GM18517 (cell line): ENCODE measurements around the gene AFP.

Experiments
- ATAC-seq: cut with Tn5 transposase; IDR thresholded peaks from one replicate; pipeline ENCODE4 v1.9.1; 2021; ENCODE audit warnings: mild to moderate bottlenecking, moderate library complexity; ENCODE audit not compliant: unreplicated experiment

Gene AFP

GRCh38 chr4:73436674-73437557 lies 895 bp downstream of the AFP start:
- no peak for ATAC-seq

DNA sequence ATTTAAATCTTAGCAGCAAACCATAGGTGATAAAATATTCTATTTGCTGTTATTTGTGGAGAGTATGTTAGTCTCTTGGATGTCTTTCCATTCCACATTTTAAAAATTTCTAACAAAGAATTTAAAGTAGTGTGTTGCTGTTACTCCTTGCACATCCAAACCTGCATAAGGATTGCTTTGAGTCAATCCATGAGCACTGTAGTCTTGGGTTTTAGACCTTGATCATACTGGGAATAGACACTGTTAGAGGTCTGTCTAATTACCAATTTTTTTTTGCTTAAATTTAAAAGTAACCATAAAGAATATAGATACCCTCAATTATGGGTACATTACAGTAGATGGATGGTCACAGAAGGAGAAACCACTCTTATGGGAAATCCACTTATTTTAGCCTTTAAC lies 1.5 kb downstream of the AFP start:
- ATAC-seq = no peak

- ATAC-seq = no peak
Observed at GRCh38 chr4:73438048-73438447, 2.0 kb downstream of the AFP start.

DNA sequence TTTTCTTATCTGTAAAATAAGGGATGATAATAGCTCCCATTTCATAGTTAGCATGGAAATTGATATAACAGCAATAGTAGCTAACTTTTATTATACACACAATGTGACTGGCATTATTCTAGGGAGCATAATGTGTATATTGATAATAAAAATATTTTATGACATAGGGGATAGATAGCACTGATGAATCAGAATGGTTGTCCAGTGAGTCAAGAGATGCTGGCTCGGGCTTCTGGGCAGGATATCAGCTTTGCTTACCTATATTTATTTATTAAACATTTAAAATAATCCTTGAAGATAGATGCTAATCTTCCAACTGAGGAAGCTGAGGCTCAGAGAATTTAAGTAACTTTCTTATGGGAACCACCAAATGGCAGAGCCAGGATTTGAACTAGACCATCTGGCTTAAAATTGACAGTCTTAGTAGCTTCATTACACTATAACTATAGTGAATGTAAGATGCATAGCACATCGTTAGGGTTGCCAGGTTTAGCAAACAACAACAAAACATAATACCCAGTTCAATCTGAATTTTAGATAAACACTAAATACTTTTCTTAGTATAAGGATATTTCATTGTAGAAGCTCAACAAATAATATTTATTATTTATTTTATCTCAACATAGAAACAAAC lies 2.7 kb downstream of the AFP start:
- ATAC-seq = no peak

DNA sequence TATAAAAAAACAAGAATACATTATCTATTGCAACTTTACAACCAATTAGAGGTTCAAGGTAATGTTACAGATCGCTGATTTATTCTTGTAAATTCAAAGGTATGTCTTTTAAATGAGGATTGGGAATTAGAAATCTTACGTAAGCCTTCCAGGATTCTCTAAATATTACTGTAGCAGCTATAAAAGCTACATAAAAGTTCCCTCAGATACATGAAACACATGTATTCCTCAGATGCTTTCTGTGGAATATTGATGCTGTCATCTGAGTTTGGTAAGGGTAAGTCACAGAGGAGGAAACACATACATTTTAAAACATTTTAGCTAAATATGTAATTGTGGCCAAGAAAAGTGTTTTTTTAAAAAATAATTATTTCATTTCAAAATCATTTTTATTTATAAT lies 3.4 kb downstream of the AFP start:
- ATAC-seq = no peak

DNA sequence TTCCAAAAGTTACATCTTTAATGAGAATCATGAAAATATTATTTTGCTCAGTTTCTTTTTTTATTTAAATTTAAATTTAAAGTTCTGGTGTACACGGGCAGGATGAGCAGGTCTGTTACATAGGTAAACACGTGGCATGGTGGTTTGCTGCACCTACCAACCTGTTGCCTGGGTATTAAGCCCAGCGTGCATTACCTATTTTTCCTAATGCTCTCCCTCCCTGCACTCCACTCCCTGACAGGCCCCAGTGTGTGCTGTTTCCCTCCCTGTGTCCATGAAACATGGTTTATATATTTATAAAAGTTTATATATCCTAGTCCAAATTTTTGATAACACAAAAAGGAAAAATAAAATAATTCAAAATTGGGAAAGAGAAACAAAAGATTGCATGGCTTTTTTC lies 4.0 kb downstream of the AFP start:
- no peak for ATAC-seq

DNA sequence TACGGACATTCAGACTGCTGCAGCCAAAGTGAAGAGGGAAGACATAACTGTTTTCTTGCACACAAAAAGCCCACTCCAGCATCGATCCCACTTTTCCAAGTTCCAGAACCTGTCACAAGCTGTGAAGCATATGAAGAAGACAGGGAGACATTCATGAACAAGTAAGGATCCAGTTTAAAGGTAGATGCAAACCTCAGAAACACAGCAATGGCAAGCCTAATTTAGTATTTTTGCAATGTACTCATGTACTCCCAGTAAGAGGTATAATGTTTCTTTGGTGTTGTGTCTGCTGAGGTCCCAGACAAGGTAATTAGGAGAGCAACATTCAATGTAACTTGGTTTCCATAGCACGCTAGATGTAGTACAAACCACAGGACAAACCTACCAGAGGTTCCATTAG lies 4.6 kb downstream of the AFP start:
- no peak for ATAC-seq

DNA sequence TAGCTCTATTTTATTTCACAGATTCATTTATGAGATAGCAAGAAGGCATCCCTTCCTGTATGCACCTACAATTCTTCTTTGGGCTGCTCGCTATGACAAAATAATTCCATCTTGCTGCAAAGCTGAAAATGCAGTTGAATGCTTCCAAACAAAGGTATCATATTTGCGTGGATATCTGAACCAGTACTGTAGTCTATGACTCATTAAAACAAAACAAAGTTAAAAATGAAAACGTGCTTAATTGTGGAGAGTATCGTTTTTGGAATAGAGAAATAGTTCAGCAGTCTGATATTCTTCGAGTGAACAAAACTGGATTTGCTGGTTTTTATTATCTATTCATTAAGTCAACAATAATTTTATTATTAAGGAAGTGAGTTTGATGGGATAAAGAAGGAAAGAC lies 6.3 kb downstream of the AFP start:
- ATAC-seq = no peak

DNA sequence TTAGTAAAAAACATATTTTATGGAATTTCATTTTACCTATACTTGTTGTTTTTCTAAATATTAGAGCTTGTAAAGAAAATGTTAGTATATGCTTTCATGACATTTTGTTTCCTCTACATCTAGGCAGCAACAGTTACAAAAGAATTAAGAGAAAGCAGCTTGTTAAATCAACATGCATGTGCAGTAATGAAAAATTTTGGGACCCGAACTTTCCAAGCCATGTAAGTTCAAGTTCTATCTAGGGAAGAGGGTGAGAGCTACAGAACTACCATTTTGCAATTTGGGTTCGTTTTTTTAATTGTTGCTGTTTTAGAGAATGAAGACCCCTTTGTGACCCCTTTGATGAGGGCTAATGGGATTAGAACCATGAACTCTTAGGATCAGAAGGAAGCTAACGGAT lies 7.2 kb downstream of the AFP start:
- ATAC-seq = no peak

GRCh38 chr4:73445383-73446335 lies 9.6 kb downstream of the AFP start:
- no peak for ATAC-seq

DNA sequence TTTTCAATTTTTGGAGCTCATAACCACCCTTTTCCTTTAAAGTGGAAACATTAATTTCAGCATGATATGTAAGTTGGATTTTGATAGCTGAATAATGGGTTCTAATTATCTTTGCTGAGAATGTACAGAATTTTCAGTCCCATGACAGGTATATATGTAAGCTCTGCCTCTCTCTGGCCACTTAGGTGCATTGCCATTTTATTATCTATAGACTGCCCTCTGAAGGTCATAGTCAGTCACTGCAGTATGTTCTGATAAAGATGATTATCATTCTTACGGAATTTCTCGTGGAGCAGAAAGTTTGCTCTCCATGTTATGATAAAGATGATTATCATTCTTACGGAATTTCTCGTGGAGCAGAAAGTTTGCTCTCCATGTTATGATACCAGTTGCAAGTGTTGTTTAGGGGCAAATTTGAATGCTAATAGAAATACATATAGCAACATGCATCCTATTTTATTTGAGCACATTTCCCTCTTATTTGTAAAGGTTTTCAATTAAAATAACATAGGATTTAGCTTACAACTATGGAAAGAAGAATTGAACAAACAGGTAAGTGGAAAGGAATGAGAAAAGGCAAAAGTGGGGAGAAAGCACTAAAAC lies 10.4 kb downstream of the AFP start:
- peak; percentile 99 for ATAC-seq

- no peak for ATAC-seq
Observed at GRCh38 chr4:73447671-73448070, 11.7 kb downstream of the AFP start.

DNA sequence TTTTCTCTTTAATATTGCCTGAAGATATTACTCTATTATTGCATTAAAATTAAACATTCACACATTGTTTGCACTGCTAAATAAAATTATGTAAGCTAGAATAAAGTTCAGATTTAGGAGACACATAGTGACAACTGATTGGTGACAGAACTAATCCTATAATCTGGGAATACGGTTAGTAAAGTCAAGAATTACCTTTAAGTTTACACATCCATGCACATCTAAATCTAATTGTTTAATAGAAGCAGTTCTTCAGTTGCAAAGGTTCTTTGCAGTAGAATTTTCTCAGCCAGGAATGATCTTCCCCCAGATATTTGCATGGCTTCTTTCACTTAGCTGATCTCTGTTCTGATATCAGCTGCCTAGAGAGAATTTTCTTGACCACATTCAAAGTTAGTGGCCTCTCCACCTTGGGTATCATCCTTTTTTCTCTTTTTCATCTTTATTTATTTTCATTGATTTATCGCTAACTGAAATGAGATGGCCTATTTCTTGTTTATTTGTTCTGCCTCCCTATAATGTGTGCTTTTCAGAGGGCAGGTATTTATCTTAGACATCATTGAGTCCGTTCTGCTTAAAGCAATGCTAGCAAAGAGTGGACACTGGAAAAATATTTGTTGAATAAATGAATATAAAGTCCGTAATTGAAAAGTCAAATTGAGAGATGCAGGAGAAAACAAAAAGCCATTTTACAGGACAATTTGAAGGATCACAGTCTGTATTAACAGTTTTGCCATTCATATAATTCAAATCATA lies 12.6 kb downstream of the AFP start:
- ATAC-seq = no peak

DNA sequence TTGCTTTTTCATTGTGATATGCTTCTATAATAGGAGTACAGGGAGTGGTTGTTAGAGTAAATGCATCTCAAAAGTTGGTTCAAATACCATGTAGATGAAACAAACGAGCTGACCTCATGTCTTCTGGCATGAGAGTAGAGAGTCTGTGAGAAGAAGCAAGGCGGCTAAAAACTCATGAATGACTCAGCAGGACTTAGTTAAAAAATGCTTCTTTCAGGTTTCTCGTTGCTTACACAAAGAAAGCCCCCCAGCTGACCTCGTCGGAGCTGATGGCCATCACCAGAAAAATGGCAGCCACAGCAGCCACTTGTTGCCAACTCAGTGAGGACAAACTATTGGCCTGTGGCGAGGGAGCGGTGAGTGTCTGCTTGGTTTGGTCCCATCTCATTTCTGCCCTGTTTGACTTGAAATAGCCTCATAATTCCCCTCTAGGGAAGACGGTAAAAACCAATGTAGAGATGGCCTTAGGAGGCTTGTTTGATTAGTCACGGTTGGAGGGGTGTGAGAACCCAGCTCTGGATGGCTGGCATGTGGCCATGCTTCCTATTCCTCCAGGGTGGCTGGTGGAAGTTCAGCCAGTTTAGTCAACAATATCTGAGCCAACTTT lies 14.5 kb downstream of the AFP start:
- no peak for ATAC-seq

DNA sequence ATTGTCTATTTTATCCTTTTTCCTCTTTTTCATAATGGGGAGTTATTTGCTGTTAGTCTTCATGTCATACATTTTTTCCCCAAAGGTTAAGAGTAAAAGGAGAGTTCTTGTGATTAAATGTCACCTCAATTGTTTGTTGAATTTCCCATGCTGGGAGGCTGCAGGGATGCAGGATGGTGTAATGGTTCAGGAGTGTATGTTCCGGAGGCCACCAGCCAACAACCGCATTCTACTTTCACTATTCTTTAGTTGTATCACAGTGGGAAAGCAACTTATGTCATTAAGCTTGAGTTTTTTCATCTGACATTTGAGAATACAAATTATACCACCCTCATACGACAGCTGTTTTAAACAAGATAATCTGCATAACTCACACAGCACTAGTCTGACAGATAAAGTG lies 15.4 kb downstream of the AFP start:
- ATAC-seq = no peak

DNA sequence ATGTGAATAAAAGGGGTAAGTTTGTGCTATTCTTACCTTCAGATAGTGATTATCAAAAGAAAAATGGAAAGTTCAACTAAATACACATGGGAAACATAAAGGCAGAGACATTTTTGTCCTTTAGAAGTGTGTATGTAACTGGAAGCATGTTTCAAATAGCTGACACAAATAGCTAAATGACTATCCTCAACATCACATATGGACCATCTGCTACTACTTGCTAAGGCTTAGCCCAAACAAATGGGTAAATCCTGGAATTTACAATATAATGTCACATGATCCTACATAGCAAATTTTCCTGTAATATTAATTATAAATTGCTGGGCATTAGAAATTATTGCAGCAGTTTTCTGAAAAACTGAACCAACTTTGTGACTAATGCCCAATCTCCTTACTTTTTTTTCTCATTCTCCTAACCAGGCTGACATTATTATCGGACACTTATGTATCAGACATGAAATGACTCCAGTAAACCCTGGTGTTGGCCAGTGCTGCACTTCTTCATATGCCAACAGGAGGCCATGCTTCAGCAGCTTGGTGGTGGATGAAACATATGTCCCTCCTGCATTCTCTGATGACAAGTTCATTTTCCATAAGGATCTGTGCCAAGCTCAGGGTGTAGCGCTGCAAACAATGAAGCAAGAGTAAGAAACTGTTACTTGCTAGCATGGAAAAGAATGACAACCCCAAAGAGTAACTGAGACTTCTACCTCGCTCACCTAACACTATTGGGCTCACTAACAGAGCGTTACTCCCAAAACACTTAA lies 16.1 kb downstream of the AFP start:
- no peak for ATAC-seq

DNA sequence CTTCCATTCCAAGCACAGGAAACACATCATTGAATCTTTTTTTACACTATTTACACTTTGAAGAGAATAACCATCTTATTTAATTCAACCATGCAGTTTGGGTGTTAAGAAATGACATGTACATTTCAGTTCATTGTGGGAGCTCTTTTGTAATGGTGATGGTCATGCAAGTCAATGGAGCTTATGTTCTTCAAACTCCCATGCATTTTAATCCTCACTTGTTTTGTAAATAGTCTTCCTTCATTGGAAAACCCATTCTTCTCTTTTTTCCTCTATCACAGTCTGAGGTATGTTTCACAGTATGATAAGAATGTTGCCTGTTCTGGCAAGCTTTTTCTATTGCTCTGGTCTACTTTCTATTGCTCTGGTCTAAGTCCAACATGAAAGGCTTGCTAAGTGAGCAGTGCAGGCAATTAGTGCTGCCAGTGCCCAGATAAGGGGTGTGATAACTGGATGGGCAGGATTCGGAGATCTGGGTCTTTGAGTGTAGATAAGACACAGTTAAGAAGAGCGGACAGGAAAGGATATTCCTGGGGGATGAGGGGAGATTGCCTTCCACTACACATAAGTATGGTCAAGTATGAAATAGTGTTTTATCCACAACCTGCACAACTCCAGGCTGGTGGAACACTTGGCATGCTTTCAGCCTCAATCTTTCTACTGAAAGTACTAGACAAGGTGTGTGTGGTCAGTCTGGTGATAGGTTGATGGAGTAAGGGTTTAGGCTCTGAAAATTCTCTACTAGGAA lies 17.1 kb downstream of the AFP start:
- no peak for ATAC-seq

DNA sequence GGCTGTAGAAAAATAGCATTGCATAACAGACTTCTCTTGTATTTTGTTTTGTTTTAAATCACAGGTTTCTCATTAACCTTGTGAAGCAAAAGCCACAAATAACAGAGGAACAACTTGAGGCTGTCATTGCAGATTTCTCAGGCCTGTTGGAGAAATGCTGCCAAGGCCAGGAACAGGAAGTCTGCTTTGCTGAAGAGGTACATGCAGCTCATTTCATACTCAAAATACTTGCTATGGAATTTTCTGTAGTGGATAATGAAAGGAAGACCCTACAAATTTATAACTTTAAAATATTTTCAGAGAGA lies 17.6 kb downstream of the AFP start:
- ATAC-seq = no peak

- ATAC-seq = no peak
Observed at GRCh38 chr4:73454920-73455319, 18.9 kb downstream of the AFP start.
